SK-N-SH (cell line): ENCODE results near the gene LHX5. TPM values are rescaled to one million over a fixed set of nuclear protein-coding genes. Genes with fewer than 3 reads are reported as not detected.

ENCODE experiments used
- CTCF ChIA-PET: fragments of 300-600, 350-600 bp; formaldehyde crosslinking; extraction: SDS; loops from one replicate; lab custom pipeline; 2021; lab: Yijun Ruan, JAX
- POLR2A ChIA-PET: fragments of 350-600 bp; sonication (Branson Sonifier 250); formaldehyde crosslinking; extraction: SDS; loops from one replicate; lab custom pipeline; 2020; ENCODE audit warnings: antibody characterized with exemption, inconsistent platforms; lab: Yijun Ruan, JAX
- DNase-seq: peaks from one replicate; pipeline ENCODE4 v3.0.0; 2012
- H2AFZ ChIP-seq: fragments of 200-600 bp; sonication (generic); 2 replicates; pipeline ENCODE4 v1.8.1; 2016; ENCODE audit warnings: antibody characterized with exemption, mild to moderate bottlenecking, low read depth
- H3F3A ChIP-seq: fragments of 200-600 bp; sonication (generic); replicated peaks from 2 replicates; pipeline ENCODE3; 2016; ENCODE audit warnings: antibody characterized with exemption, mild to moderate bottlenecking; ENCODE audit not compliant: insufficient read depth
- H3K27ac ChIP-seq, 2 experiments: fragments of 200-500 bp in 1 of 2; fragments of 200-600 bp in 1 of 2; sonication (Bioruptor generic) in 1 of 2; sonication (generic), shearing (Covaris generic) in 1 of 2; 2 replicates each; pipeline versions ENCODE4 v1.5.1 to v1.6.1; 2014 to 2016; ENCODE audit warnings: low read depth in 2 of 2, inconsistent platforms in 1 of 2, low read length in 1 of 2, mild to moderate bottlenecking in 1 of 2, mixed read lengths in 1 of 2
- H3K27me3 ChIP-seq: fragments of 200-600 bp; sonication (generic), shearing (Covaris generic); 2 replicates; pipeline ENCODE4 v1.6.1; 2016; ENCODE audit warnings: mixed run types; ENCODE audit not compliant: insufficient read depth
- H3K36me3 ChIP-seq, 2 experiments: fragments of 200-500 bp in 1 of 2; fragments of 200-600 bp in 1 of 2; sonication (Bioruptor generic) in 1 of 2; sonication (generic) in 1 of 2; replicated peaks in 1 of 2; 2 replicates each; pipeline versions ENCODE3 to v1.5.1; 2014 to 2016; ENCODE audit warnings: low read length in 1 of 2, mild to moderate bottlenecking in 1 of 2; ENCODE audit not compliant: insufficient read depth in 2 of 2, control insufficient read depth in 1 of 2
- H3K4me1 ChIP-seq, 2 experiments: fragments of 200-500 bp in 1 of 2; fragments of 200-600 bp in 1 of 2; sonication (Bioruptor generic) in 1 of 2; sonication (generic), shearing (Covaris generic) in 1 of 2; 2 replicates each; pipeline versions ENCODE4 v1.5.1 to v1.6.1; 2014 to 2016; ENCODE audit warnings: low read depth in 1 of 2, low read length in 1 of 2, mixed run types in 1 of 2; ENCODE audit not compliant: insufficient read depth in 2 of 2, control insufficient read depth in 1 of 2
- H3K4me2 ChIP-seq: fragments of 200-600 bp; sonication (generic), shearing (Covaris generic); 2 replicates; pipeline ENCODE4 v1.6.1; 2017; ENCODE audit warnings: mixed run types
- H3K4me3 ChIP-seq, 2 experiments: fragments of 200-500 bp in 1 of 2; fragments of 200-600 bp in 1 of 2; sonication (Bioruptor generic) in 1 of 2; sonication (generic), shearing (Covaris generic) in 1 of 2; 2 replicates each; pipeline versions ENCODE4 v1.5.1 to v1.8.1; 2014 to 2016; ENCODE audit warnings: low read depth in 2 of 2, inconsistent platforms in 1 of 2, low read length in 1 of 2, mild to moderate bottlenecking in 1 of 2, mixed read lengths in 1 of 2, moderate library complexity in 1 of 2
- H3K79me2 ChIP-seq: fragments of 200-600 bp; sonication (generic); 2 replicates; pipeline ENCODE4 v1.8.1; 2017; ENCODE audit warnings: mild to moderate bottlenecking; ENCODE audit not compliant: insufficient read depth
- H3K9ac ChIP-seq: fragments of 200-600 bp; sonication (generic); 2 replicates; pipeline ENCODE4 v1.6.1; 2017; ENCODE audit warnings: mixed run types
- H3K9me2 ChIP-seq: fragments of 200-600 bp; sonication (generic); 2 replicates; pipeline ENCODE4 v1.6.1; 2017; ENCODE audit warnings: mixed run types
- H3K9me3 ChIP-seq: fragments of 200-600 bp; sonication (generic); 2 replicates; pipeline ENCODE4 v1.6.1; 2017; ENCODE audit warnings: mixed run types, mild to moderate bottlenecking, moderate library complexity
- H4K20me1 ChIP-seq: fragments of 200-600 bp; sonication (generic); 2 replicates; pipeline ENCODE4 v1.6.1; 2017; ENCODE audit warnings: mild to moderate bottlenecking, mixed run types; ENCODE audit not compliant: insufficient read depth
- ELF1 ChIP-seq: IDR thresholded peaks from 2 replicates; pipeline ENCODE4 v1.4.0; 2012
- EP300 ChIP-seq, 2 experiments: IDR thresholded peaks; 2 replicates each; pipeline versions ENCODE4 v1.4.0 to v1.6.1; 2012; ENCODE audit warnings: borderline replicate concordance in 1 of 2, low read depth in 1 of 2, low read length in 1 of 2
- EZH2phosphoT487 ChIP-seq: fragments of 200-600 bp; sonication (generic); IDR thresholded peaks from 2 replicates; pipeline ENCODE4 v1.6.1; 2017; ENCODE audit warnings: low read depth, mixed run types, mild to moderate bottlenecking, antibody characterized with exemption, moderate library complexity, borderline replicate concordance
- FOSL2 ChIP-seq: IDR thresholded peaks from 2 replicates; pipeline ENCODE4 v1.4.0; 2012; ENCODE audit warnings: low read depth, mild to moderate bottlenecking, moderate library complexity, borderline replicate concordance
- FOXM1 ChIP-seq: IDR thresholded peaks from 2 replicates; pipeline ENCODE4 v1.4.0; 2012; ENCODE audit warnings: low read depth, mild to moderate bottlenecking
- GABPA ChIP-seq: IDR thresholded peaks from 2 replicates; pipeline ENCODE4 v1.4.0; 2012; ENCODE audit warnings: low read depth, mild to moderate bottlenecking
- JUND ChIP-seq: IDR thresholded peaks from 2 replicates; pipeline ENCODE4 v1.4.0; 2012
- NFIC ChIP-seq: IDR thresholded peaks from 2 replicates; pipeline ENCODE4 v1.4.0; 2012; ENCODE audit warnings: borderline replicate concordance
- NRF1 ChIP-seq: IDR thresholded peaks from 2 replicates; pipeline ENCODE4 v1.6.1; 2012; ENCODE audit warnings: low read depth, mild to moderate bottlenecking, low read length
- PBX3 ChIP-seq: IDR thresholded peaks from 2 replicates; pipeline ENCODE4; 2012
- POLR2AphosphoS5 ChIP-seq: IDR thresholded peaks from 2 replicates; pipeline ENCODE4 v1.6.1; 2012; ENCODE audit warnings: low read depth, low read length
- RAD21 ChIP-seq: IDR thresholded peaks from 2 replicates; pipeline ENCODE4 v1.6.1; 2012; ENCODE audit warnings: mild to moderate bottlenecking, low read length
- RCOR1 ChIP-seq: fragments of 150-350 bp; IDR thresholded peaks from 2 replicates; pipeline ENCODE4 v1.6.1; 2017; ENCODE audit warnings: antibody characterized with exemption, low read length
- REST ChIP-seq: IDR thresholded peaks from 2 replicates; pipeline ENCODE4 v1.6.1; 2012; ENCODE audit warnings: mild to moderate bottlenecking, low read depth, low read length, moderate library complexity
- RXRA ChIP-seq: IDR thresholded peaks from 2 replicates; pipeline ENCODE4 v1.4.0; 2012; ENCODE audit warnings: low read depth, mild to moderate bottlenecking, borderline replicate concordance
- SIN3A ChIP-seq: IDR thresholded peaks from 2 replicates; pipeline ENCODE4 v1.6.1; 2012; ENCODE audit warnings: low read depth, mild to moderate bottlenecking, low read length, moderate library complexity, borderline replicate concordance
- TEAD4 ChIP-seq: IDR thresholded peaks from 2 replicates; pipeline ENCODE4 v1.4.0; 2012; ENCODE audit warnings: mild to moderate bottlenecking, borderline replicate concordance; ENCODE audit not compliant: insufficient read depth
- ZBTB33 ChIP-seq: IDR thresholded peaks from 2 replicates; pipeline ENCODE4 v1.4.0; 2012; ENCODE audit warnings: low read depth, borderline replicate concordance
- whole genome bisulfite sequencing: methylation state at CpG from one replicate; pipeline ENCODE4 v1.1.6; 2017; ENCODE audit warnings: low lambda C conversion rate; 5-methylcytosine and 5-hydroxymethylcytosine counted together
- polyA plus RNA-seq, 3 experiments: library from polyadenylated mRNA; depleted of rRNA; stranded (reverse); fragments of >200 nt; gene quantifications; 2 replicates each; pipeline ENCODE4 v1.2.3, GENCODE V29; 2012
- TF ChIP-seq, protein P1 (sequence below): fragments of 150-350 bp; IDR thresholded peaks from 2 replicates; pipeline ENCODE4 v1.6.1; 2016; ENCODE audit warnings: mild to moderate bottlenecking, low read depth, low read length

Gene LHX5
- polyA plus RNA-seq, 1 of the 3 experiments (the other 2 are of a cell fraction) = not detected

DNA sequence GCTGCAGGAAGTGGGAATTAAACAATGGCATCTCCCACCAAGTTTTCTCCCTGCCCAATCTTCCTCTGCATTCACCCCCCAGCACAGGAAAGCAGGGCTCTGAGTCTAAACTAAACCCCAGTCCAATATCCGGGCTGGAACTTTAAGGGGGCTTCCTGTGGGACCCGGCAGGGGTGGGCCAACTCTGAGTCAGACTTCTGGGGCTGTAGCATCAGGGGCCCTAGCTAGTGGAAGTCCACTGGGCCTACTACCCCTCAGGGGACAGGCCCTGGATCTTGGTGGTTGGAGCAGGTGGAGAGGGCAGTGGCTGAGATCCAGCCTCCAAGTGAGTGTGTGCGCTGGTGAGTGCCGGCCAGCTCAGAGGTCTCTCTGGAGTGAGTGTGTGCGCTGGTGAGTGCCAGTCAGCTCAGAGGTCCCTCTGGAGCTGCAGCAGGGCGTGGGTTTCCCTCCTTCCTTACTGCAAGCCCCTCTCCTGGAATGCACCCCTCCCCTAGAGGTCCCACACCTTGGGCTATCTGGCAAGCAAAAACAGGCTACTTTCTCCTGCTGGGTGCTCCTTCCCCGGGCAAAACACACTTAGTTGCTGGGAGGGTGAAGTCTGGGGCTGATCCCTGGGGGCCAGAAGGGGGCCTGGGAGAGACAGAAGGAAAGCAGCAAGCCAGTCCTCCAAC, 5.6 kb upstream of the LHX5 start (continued):
- TF ChIP-seq, protein P1, sequence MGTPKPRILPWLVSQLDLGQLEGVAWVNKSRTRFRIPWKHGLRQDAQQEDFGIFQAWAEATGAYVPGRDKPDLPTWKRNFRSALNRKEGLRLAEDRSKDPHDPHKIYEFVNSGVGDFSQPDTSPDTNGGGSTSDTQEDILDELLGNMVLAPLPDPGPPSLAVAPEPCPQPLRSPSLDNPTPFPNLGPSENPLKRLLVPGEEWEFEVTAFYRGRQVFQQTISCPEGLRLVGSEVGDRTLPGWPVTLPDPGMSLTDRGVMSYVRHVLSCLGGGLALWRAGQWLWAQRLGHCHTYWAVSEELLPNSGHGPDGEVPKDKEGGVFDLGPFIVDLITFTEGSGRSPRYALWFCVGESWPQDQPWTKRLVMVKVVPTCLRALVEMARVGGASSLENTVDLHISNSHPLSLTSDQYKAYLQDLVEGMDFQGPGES = no peak
- TF ChIP-seq REST (no peak), NFIC (no peak), ELF1 (no peak)

DNA sequence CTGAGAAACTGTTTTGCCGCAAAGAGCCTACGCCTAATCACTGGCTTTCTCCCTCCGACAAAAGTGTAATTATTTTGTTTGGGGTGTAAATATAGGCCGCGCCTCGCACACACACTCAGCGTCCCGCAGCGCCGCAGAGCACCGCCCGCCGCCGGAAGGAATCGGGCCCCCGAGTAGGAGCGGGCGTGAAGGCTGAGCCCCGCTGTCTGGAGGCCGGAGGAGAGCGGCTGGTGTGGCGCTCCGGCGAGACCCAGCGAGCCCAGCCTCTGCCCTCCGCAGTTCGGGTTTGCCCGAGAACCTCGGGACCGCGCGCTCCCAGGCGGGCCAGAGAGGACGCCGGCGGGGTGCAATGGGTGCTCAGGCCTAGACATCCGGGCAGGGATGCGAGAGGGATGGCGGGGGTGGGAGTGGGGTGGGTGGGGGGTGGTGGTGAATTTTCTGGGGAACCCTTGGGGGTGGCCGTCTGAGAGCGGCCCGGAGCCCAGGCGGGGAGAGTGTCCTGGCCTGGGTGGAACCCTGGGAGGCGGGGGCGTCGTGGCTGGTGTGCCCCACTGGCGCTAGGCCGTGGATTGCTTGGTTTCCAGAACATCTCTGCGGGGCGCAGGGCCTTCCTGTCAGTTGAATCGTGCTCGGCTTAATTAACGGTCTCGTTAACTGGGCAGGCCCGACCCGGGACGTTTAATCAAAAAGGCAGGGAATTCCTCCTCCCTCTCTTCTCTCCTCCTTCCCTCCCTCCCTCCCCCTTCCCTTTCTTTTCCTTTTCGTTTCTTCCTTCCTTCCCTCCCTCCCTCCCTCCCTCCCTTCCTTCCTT, 4.7 kb upstream of the LHX5 start:
- Histone ChIP-seq H3K9ac (no peak overlapping the region), H3K27me3 (peaks cover 85% of the 10 kb centered on the region), H3K79me2 (no peaks in the 10 kb centered on the region), H3F3A (no peaks in the 10 kb centered on the region), H2AFZ (no peak overlapping the region), H3K4me1 (no peaks in the 10 kb centered on the region; a peak in 1 of 4 replicates), H3K4me3 (no peak overlapping the region), H3K36me3 (no peaks in the 10 kb centered on the region), H3K9me2 (no peaks in the 10 kb centered on the region), H3K9me3 (no peaks in the 10 kb centered on the region), H3K27ac (no peak overlapping the region), H3K4me2 (no peak overlapping the region), H4K20me1 (0 out of 2 replicates have a peak, but pooled peaks cover 3% of the 10 kb centered on the region)
- CTCF ChIA-PET = interaction anchor here (4.4 to 7.9 kb wide), 2 partner anchors 14 kb away, joined by 32 to 44 read pairs; no protein-coding TSS in a partner anchor
- WGBS = 13% methylated on average over 28 of the region's 58 CpGs
- POLR2A ChIA-PET = no interaction called here
- DNase-seq = peak; percentile 50
- no peak for TF ChIP-seq EZH2phosphoT487
- no peak for TF ChIP-seq TEAD4
- no peak for TF ChIP-seq RCOR1
- TF ChIP-seq SIN3A = no peak
- TF ChIP-seq RXRA = no peak
- no peak for TF ChIP-seq NFIC
- no peak for TF ChIP-seq FOXM1
- TF ChIP-seq FOSL2 = no peak
- no peak for TF ChIP-seq POLR2AphosphoS5
- no peak for TF ChIP-seq ELF1
- no peak for TF ChIP-seq PBX3
- TF ChIP-seq RAD21 = no peak
- no peak for TF ChIP-seq ZBTB33
- no peak for TF ChIP-seq GABPA
- no peak for TF ChIP-seq JUND
- no peak for TF ChIP-seq NRF1
- TF ChIP-seq, protein P1 = no peak
- TF ChIP-seq EP300 (IDR thresholded peaks at IDR 0.05; ENCODE audit: borderline replicate concordance in 1 of 2, low read depth in 1 of 2, low read length in 1 of 2) = no peak
